K562 (cell line): ENCODE data around the gene THADA. TPM values are rescaled to one million over a fixed set of nuclear protein-coding genes. Genes with fewer than 3 reads are reported as not detected.

ENCODE experiments used
- ATAC-seq: fragments of 200-7000 bp; cut with Tn5 transposase; 3 replicates; pipeline ENCODE4 v1.9.1; 2020; ENCODE audit warnings: moderate library complexity
- BruUV-seq: library from RNA; stranded (reverse); fragments of 400-500 nt; replicated peaks from 2 replicates; lab custom pipeline; 2021; lab: Mats Ljungman, UMichigan
- CTCF ChIA-PET: fragments of 300-600 bp; formaldehyde crosslinking; extraction: SDS; loops from one replicate; lab custom pipeline; 2021; ENCODE audit warnings: low intra/inter-chr PET ratio; lab: Yijun Ruan, JAX
- POLR2A ChIA-PET: fragments of 300-600, 350-650 bp; sonication (Branson Sonifier 250); formaldehyde crosslinking; extraction: SDS; loops from one replicate; lab custom pipeline; 2021; ENCODE audit warnings: antibody characterized with exemption, inconsistent platforms; lab: Yijun Ruan, JAX
- DNase-seq, 4 experiments: peaks; one replicate each; pipeline versions ENCODE4 v3.0.0 to v3.0.0-alpha.2; 2011 to 2018; ENCODE audit warnings: low spot score in 3 of 4, mixed read lengths in 3 of 4; ENCODE audit errors: extremely low read depth in 1 of 4
- FAIRE-seq: peaks from 2 replicates; lab custom pipeline; 2011; peaks lifted over from hg19 to GRCh38; lab: Jason Lieb, UNC
- H2AFZ ChIP-seq: 2 replicates; pipeline ENCODE4 v1.6.0; 2011; ENCODE audit warnings: low read depth, low read length, control low read depth, inconsistent platforms
- H3K27ac ChIP-seq: fragments of 200-600 bp; 3 replicates; pipeline ENCODE4 v1.8.0; 2011; ENCODE audit warnings: low read depth, mild to moderate bottlenecking, control low read depth, inconsistent platforms, low read length, moderate library complexity, mixed read lengths; ENCODE audit errors: extremely low read depth
- H3K27me3 ChIP-seq, 2 experiments: fragments of 300-600 bp in 1 of 2; 2 replicates in 1 of 2; 3 replicates in 1 of 2; pipeline versions ENCODE4 v1.6.0 to v1.8.0; 2011; ENCODE audit warnings: inconsistent platforms in 2 of 2, low read length in 2 of 2, mild to moderate bottlenecking in 1 of 2, mixed read lengths in 1 of 2, moderate library complexity in 1 of 2; ENCODE audit not compliant: control insufficient read depth in 2 of 2, insufficient read depth in 2 of 2
- H3K36me3 ChIP-seq: fragments of 300-600 bp; 3 replicates; pipeline ENCODE4 v1.8.0; 2011; ENCODE audit warnings: mild to moderate bottlenecking, low read length, inconsistent platforms; ENCODE audit not compliant: control insufficient read depth, insufficient read depth
- H3K4me1 ChIP-seq, 2 experiments: fragments of 200-600 bp in 1 of 2; replicated peaks in 1 of 2; 2 replicates in 1 of 2; 3 replicates in 1 of 2; pipeline versions ENCODE4 v1.5.1 to v1.8.0; 2011; ENCODE audit warnings: inconsistent platforms in 2 of 2, low read length in 2 of 2, mild to moderate bottlenecking in 1 of 2, mixed read lengths in 1 of 2, moderate library complexity in 1 of 2; ENCODE audit not compliant: control insufficient read depth in 2 of 2, insufficient read depth in 2 of 2
- H3K4me2 ChIP-seq: 2 replicates; pipeline ENCODE4 v1.6.1; 2011; ENCODE audit warnings: low read length, control low read depth, inconsistent platforms, mixed read lengths; ENCODE audit not compliant: insufficient read depth
- H3K4me3 ChIP-seq: fragments of 200-600 bp; sonication (generic), shearing (Covaris generic); 2 replicates; pipeline ENCODE4 v1.5.1; 2016; ENCODE audit warnings: control low read depth, inconsistent platforms
- H3K79me2 ChIP-seq: fragments of 200-600 bp; 3 replicates; pipeline ENCODE4 v1.8.0; 2011; ENCODE audit warnings: low read length, inconsistent platforms; ENCODE audit not compliant: control insufficient read depth, insufficient read depth
- H3K9ac ChIP-seq, 2 experiments: 2 replicates each; pipeline versions ENCODE4 v1.6.0 to v1.6.1; 2011; ENCODE audit warnings: low read depth in 2 of 2, low read length in 2 of 2, control low read depth in 1 of 2, inconsistent platforms in 1 of 2, mild to moderate bottlenecking in 1 of 2, mixed read lengths in 1 of 2; ENCODE audit not compliant: insufficient read depth in 1 of 2
- H3K9me1 ChIP-seq: one replicate; pipeline ENCODE4 v1.6.0; 2011; ENCODE audit warnings: inconsistent platforms, mild to moderate bottlenecking, low read length, moderate library complexity; ENCODE audit not compliant: control insufficient read depth, insufficient read depth
- H3K9me3 ChIP-seq: replicated peaks from 2 replicates; pipeline ENCODE4 v1.5.1; 2011; ENCODE audit warnings: low read depth, low read length, inconsistent platforms; ENCODE audit not compliant: control insufficient read depth, insufficient read depth
- H4K20me1 ChIP-seq: replicated peaks from 2 replicates; pipeline ENCODE4 v1.6.1; 2011; ENCODE audit warnings: low read length, inconsistent platforms, mixed read lengths; ENCODE audit not compliant: control insufficient read depth, insufficient read depth
- ARID2 ChIP-seq: fragments of 450-650 bp; IDR thresholded peaks from 2 replicates; pipeline ENCODE4 v1.6.1; 2017; ENCODE audit warnings: antibody characterized with exemption, mild to moderate bottlenecking
- CBFA2T3 ChIP-seq: fragments of 450-650 bp; IDR thresholded peaks from 2 replicates; pipeline ENCODE4 v1.6.1; 2017
- EP400 ChIP-seq: fragments of 450-650 bp; IDR thresholded peaks from 2 replicates; pipeline ENCODE4 v1.6.1; 2017; ENCODE audit warnings: antibody characterized with exemption, mild to moderate bottlenecking, moderate library complexity
- HNRNPLL ChIP-seq: fragments of 200-400 bp; formaldehyde crosslinking; IDR thresholded peaks from 2 replicates; pipeline ENCODE4 v1.6.1; 2017; ENCODE audit warnings: low read length, low read depth, mild to moderate bottlenecking; ENCODE audit not compliant: poor library complexity, severe bottlenecking
- IRF9 ChIP-seq: fragments of 450-650 bp; IDR thresholded peaks from 2 replicates; pipeline ENCODE4 v1.6.1; 2016; ENCODE audit warnings: missing biosample characterization, missing genetic modification characterization
- POLR2B ChIP-seq: fragments of 450-650 bp; IDR thresholded peaks from 2 replicates; pipeline ENCODE4 v1.6.1; 2018; ENCODE audit warnings: low read depth; ENCODE audit not compliant: partially characterized antibody
- XRCC4 ChIP-seq: IDR thresholded peaks from one replicate; pipeline ENCODE4 v1.6.1; 2011; ENCODE audit not compliant: insufficient read depth, insufficient read length; ENCODE audit errors: extremely low read depth
- ZNF133 ChIP-seq: fragments of 250-450 bp; sonication (Bioruptor Pico); IDR thresholded peaks from 2 replicates; pipeline ENCODE4 v1.4.0; 2020; ENCODE audit warnings: mild to moderate bottlenecking
- WGBS: fragments of 100-300 bp; shearing (Covaris generic); methylation state at CpG from one replicate; pipeline ENCODE4 v1.1.6; 2016; ENCODE audit warnings: low coverage, mixed read lengths; ENCODE audit not compliant: insufficient coverage; ENCODE audit errors: missing lambda C conversion rate; 5-methylcytosine and 5-hydroxymethylcytosine counted together
- in situ Hi-C: fragments of 300-500 bp; cut with MboI; formaldehyde crosslinking; loops from 4 replicates; pipeline ENCODE4 v1.15.0; 2018; ENCODE audit warnings: inconsistent platforms, mixed read lengths
- intact Hi-C: fragments of 100-400 bp; cut with micrococcal nuclease; formaldehyde crosslinking; loops from 2 replicates; pipeline ENCODE4 v1.14.2; 2022
- polyA plus RNA-seq, 8 experiments: library from polyadenylated mRNA; depleted of rRNA in 4 of 8; stranded (reverse) in 5 of 8; unstranded in 3 of 8; fragments of >200 nt; fragmentation: Nextera tagmentation in 2 of 8; fragmentation: Illumina TruSeq in 1 of 8; extraction: Ambion mirVana in 2 of 8; extraction: Trizol in 1 of 8; gene quantifications; 2 replicates each; pipeline versions ENCODE4 v1.2.1 to v1.2.3, GENCODE V29; 2011 to 2014; ENCODE audit warnings: inconsistent platforms in 1 of 8, missing spikeins in 1 of 8
- total RNA-seq, 7 experiments: library from RNA; depleted of rRNA in 6 of 7; stranded (reverse); fragments of >200 nt in 6 of 7; fragmentation: Illumina TruSeq in 2 of 7; extraction: Trizol in 2 of 7; gene quantifications; 2 replicates each; pipeline versions ENCODE4 v1.2.1 to v1.2.3, GENCODE V29; 2011 to 2021; ENCODE audit warnings: low replicate concordance in 1 of 7

THADA gene
- total and polyA plus RNA-seq, 9 of the 15 experiments (the other 6 are each of a cell fraction or from before 2014, with no cell fraction given) = 17.8 to 34.7 (median 31.9) TPM

DNA sequence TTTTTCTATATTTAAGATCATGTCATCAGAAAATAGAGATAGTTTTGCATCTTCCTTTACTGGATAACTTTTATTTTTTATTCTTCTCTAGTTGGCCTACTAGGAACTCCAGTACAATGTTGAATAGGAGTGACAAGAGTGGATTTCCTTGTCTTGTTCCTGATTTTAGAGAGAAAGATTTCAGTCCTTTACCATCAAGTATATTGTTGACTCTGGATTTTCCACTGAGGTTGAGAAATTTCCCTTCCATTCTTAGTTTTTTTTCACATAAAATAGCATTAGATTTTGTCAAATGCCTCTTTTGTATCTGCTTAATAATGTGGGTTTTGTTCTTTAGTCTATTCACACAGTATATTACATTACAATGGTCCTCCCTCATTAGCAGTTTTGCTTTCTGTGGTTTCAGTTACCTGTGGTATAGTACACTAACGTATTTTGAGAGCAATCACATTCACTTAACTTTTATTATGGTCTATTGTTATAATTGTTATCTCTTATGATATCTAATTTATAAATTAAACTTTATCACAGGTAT is 105.5 kb downstream of the THADA start:
- 48% methylated on average over 1 of the region's 1 CpG for WGBS
- ChIA-PET POLR2A (no interaction called here), CTCF (no interaction called here)
- no peak overlapping the region for H3K27ac ChIP-seq
- intact Hi-C loops (no loop called here), in situ Hi-C loops (no loop called here)
- no peaks in the 10 kb centered on the region for H3K27me3 ChIP-seq
- H3K9ac ChIP-seq = no peak overlapping the region
- no peak for TF ChIP-seq ARID2
- TF ChIP-seq POLR2B = no peak
- no peak for TF ChIP-seq ZNF133 (CRISPR knock-in tag)
- TF ChIP-seq CBFA2T3 = no peak
- TF ChIP-seq EP400 = no peak
- no peak for TF ChIP-seq HNRNPLL
- TF ChIP-seq XRCC4 = no peak
- no peak for TF ChIP-seq IRF9 (tag)
- no peak overlapping the region for H3K4me2 ChIP-seq
- no peaks in the 10 kb centered on the region for H3K9me3 ChIP-seq
- no peak overlapping the region for H3K4me3 ChIP-seq
- no TSS peak for BruUV-seq
- no peaks in the 10 kb centered on the region for H3K36me3 ChIP-seq
- H2AFZ ChIP-seq = no peak overlapping the region
- FAIRE-seq (no peak), DNase-seq (no peak), ATAC-seq (no peak)
- H3K9me1 ChIP-seq = no peaks in the 10 kb centered on the region
- no peaks in the 10 kb centered on the region for H4K20me1 ChIP-seq
- no peaks in the 10 kb centered on the region for H3K4me1 ChIP-seq
- no peaks in the 10 kb centered on the region for H3K79me2 ChIP-seq
